ENCODE data around the gene JAML.

DNA sequence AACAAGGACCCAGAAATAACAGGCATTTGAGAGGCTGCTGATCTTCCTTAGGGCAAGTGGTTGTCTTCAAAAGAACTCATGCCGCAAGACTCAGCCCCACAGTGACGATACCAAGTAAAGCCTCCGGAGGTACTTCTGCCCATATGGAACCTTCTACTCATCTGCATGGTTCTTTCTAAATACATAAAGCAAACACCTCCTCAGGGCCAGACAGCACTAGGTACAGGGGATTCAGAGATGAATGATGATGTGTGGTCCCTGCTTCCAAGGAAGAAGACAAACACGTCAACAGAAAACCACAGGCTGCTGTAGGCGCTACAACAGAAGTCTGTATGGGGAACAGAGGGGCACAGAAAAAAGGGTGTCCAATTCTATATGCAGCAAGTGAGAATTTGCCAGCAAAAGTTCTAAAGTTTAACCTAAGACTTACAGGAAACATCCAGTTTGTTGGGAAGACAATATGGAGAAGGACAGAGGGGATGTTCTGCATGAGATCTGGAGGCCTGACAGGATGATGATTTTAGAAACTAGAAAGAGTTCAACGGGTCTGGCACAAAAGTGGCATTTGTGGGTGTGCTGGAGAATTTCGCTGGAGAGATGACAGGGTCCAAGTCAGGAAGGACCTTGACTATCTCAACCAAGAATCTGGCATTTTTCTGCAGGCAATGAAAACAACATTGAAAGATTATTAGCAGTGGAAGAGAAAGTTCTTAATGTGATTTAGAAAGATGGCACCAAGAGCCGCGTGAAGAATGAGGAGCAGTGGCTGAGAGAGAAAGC is 23.7 kb downstream of the JAML start:
- no peak for TF ChIP-seq CTCF (conservative IDR thresholded peaks at IDR 0.05; ENCODE audit: low read depth in 2 of 2)
- no peak for TF ChIP-seq ETS1 (IDR thresholded peaks at IDR 0.05)
- no peak for TF ChIP-seq EZH2phosphoT487 (IDR thresholded peaks at IDR 0.05; ENCODE audit: unreplicated experiment)
- TF ChIP-seq CREB1 (CRISPR knock-in tag; IDR thresholded peaks at IDR 0.05; ENCODE audit: low read depth): no peak
- no peak for TF ChIP-seq POLR2AphosphoS5 (IDR thresholded peaks at IDR 0.05; ENCODE audit: low read depth)
- no peak for TF ChIP-seq EZH2 (IDR thresholded peaks at IDR 0.05; ENCODE audit: low read depth, unreplicated experiment)
- no peak for TF ChIP-seq REST (IDR thresholded peaks at IDR 0.05; ENCODE audit: unreplicated experiment)
- no peak for TF ChIP-seq ZNF331 (CRISPR knock-in tag; IDR thresholded peaks at IDR 0.05; ENCODE audit: low read depth)
- no peak for TF ChIP-seq NANOG (IDR thresholded peaks at IDR 0.05; ENCODE audit: borderline replicate concordance)
- no peak for TF ChIP-seq JUNB (IDR thresholded peaks at IDR 0.05; ENCODE audit: unreplicated experiment)
- TF ChIP-seq STAT1 (IDR thresholded peaks at IDR 0.05; ENCODE audit: unreplicated experiment): no peak
